ENCODE results near the gene JARID2.

DNA sequence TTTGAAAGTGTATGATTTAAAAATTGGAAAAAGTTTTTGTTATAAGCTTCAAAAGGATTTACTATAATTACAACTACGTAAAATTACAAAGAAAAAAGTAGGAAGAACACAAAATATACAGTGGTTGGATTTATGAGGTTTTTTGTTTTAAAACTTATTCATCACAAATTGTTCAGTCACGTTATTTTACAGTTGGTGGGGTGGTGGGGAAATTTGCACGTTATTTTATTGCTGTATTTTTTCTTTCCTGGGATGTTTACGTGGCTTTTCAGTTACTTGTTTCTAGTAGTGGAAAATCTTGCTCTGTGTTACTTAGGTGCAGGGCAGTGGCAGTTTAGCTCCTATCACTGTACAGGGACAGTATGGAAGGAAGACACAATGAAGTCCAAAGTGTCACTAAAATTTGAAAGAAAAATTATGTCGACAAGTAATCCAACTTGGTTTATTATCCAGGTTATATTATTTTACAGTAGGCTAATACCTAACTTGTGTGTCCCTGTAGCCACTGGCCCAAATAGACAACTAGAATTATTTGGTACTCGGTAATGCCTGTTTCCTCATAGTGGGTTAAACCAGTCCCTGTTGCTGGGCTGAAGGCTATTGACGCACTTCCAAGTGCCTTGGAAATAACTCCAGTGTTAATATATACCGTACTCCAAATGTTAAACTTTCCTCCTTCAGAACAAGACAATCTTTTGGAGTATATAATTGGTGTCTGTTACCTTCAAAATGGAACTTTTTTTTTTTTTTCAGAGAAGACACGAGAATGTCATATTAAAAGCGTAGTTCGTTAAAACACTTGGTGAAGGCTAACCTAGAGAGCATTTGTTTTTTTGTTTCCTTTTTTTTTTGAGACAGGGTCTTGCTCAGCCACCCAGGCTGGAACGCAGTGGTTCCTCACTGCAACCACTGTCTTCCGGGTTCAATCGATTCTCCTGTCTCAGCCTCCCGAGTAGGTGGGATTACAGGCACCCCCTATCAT is 4.6 kb downstream of the JARID2 start:
- no peak for TF ChIP-seq MXI1 (IDR thresholded peaks at IDR 0.05; ENCODE audit: borderline replicate concordance, low read depth, low read length)
- TF ChIP-seq, protein P1, sequence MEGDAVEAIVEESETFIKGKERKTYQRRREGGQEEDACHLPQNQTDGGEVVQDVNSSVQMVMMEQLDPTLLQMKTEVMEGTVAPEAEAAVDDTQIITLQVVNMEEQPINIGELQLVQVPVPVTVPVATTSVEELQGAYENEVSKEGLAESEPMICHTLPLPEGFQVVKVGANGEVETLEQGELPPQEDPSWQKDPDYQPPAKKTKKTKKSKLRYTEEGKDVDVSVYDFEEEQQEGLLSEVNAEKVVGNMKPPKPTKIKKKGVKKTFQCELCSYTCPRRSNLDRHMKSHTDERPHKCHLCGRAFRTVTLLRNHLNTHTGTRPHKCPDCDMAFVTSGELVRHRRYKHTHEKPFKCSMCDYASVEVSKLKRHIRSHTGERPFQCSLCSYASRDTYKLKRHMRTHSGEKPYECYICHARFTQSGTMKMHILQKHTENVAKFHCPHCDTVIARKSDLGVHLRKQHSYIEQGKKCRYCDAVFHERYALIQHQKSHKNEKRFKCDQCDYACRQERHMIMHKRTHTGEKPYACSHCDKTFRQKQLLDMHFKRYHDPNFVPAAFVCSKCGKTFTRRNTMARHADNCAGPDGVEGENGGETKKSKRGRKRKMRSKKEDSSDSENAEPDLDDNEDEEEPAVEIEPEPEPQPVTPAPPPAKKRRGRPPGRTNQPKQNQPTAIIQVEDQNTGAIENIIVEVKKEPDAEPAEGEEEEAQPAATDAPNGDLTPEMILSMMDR (conservative IDR thresholded peaks at IDR 0.05; ENCODE audit: low read depth, low read length): no peak
- TF ChIP-seq RCOR1 (IDR thresholded peaks at IDR 0.05; ENCODE audit: insufficient replicate concordance, low read length): no peak
- no peak for TF ChIP-seq RFX5 (IDR thresholded peaks at IDR 0.05; ENCODE audit: low read depth, low read length)
- no peak for TF ChIP-seq SMC3 (IDR thresholded peaks at IDR 0.05; ENCODE audit: low read depth, low read length)
- no peak for TF ChIP-seq CEBPB (IDR thresholded peaks at IDR 0.05; ENCODE audit: low read depth, low read length)
- TF ChIP-seq POLR2A (IDR thresholded peaks at IDR 0.05; ENCODE audit: low read depth, low read length): no peak; the same call in 1 of the 2 replicates
- TF ChIP-seq MAFK (IDR thresholded peaks at IDR 0.05; ENCODE audit: low read depth, low read length): no peak
